HG03280 (cell line): ENCODE results near the gene ANO7.

ENCODE experiments used
- ATAC-seq: cut with Tn5 transposase; IDR thresholded peaks from one replicate; pipeline ENCODE4 v1.9.1; 2021; ENCODE audit warnings: mild to moderate bottlenecking, moderate library complexity; ENCODE audit not compliant: unreplicated experiment

Gene ANO7, protein sequence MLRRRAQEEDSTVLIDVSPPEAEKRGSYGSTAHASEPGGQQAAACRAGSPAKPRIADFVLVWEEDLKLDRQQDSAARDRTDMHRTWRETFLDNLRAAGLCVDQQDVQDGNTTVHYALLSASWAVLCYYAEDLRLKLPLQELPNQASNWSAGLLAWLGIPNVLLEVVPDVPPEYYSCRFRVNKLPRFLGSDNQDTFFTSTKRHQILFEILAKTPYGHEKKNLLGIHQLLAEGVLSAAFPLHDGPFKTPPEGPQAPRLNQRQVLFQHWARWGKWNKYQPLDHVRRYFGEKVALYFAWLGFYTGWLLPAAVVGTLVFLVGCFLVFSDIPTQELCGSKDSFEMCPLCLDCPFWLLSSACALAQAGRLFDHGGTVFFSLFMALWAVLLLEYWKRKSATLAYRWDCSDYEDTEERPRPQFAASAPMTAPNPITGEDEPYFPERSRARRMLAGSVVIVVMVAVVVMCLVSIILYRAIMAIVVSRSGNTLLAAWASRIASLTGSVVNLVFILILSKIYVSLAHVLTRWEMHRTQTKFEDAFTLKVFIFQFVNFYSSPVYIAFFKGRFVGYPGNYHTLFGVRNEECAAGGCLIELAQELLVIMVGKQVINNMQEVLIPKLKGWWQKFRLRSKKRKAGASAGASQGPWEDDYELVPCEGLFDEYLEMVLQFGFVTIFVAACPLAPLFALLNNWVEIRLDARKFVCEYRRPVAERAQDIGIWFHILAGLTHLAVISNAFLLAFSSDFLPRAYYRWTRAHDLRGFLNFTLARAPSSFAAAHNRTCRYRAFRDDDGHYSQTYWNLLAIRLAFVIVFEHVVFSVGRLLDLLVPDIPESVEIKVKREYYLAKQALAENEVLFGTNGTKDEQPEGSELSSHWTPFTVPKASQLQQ

DNA sequence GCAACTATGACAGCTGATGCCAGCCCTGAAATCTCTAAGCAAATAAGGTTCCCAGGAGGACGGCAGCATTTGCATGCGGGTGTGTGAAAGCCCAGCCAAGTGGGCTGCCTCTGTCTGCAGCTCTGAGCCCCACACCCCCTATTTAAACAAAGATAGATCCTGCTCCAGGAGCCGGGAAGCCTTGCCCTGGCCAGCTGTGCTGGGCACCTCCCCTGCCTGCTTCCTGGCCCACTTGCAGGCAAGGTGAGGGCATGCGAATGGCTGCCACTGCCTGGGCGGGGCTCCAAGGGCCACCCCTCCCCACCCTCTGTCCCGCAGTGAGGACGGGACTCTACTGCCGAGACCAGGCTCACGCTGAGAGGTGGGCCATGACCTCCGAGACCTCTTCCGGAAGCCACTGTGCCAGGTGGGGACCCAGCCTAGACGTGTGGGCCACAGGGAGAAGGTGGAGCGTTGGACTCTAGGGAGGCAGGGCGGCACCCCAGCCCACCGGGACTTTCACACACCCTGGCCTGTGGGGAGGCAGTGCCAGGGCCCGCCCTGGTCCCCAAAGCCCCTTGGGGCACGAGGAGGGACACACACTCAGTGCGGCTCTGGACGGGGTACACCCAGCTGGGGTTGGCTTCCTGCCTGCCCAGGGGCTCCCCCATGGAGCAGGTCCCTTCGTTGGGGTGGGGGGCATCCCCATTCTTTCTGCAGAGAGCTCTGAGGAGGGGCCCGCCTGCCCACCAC, at the start of gene ANO7:
Gene ANO7 (plus strand): TSS at position 317 of the 732 bp plus-strand sequence. CDS start 1,387 bp downstream, outside the sequence.
- ATAC-seq, result no peak

DNA sequence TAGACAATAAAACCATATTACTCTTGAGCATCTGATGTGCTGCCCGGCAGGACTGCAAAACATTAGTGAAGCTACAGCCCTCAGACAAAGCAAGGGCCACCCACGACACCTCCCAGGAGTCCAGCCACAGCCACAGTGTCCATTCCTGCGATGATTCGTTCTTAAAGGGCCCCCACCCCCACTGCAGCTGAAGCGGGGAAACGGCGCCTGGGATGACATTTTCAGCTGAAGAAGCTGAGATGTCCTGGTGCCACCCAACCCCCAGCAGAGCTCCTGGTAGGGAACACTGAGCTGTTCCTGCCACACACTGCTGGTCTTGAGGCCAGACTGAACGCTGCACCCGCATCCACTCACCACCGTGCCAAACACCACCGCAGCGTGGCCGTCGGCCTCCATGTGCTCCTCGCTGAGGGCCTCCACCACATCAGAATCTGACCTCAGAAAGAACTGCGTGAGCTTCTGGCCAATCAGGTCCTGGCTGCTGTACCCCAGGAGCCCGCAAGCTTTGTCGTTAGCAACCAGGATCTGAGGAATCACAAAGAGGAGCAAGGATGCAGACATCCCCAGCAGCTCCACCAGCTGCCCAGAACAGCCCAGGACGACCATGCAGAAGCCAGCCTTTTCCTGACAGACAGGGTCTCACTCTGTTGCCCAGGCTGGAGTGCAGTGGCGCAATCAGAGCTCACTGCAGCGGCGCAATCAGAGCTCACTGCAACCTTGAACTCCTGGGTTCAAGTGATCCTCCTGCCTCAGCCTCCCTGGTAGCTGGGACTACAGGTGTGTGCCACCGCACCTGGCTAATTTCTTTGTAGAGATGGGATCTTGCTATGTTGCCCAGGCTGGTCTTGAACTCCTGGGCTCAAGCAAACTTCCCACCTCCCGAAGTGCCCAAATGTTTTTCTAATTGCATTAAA, 48.7 kb upstream of the ANO7 start:
- ATAC-seq, result no peak

DNA sequence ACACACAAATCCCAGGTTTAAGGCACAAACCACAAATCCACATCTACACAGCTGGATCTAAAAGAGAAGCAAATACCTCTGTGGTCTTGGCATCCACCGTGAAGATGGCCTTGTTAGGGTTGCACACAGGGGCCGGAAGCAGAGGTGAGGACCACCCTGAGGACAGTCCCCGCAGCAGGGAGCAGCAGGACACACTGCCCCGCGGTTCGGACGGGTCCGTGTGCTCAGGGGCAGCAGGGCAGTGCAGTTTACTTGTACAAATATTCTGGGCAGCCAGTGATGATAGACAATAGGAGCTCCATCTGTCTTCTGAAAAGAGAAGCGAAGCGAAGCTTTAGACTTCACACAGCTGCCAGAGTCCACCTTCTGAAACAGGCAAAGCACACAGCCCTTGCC, 48.0 kb upstream of the ANO7 start:
- no peak for ATAC-seq

DNA sequence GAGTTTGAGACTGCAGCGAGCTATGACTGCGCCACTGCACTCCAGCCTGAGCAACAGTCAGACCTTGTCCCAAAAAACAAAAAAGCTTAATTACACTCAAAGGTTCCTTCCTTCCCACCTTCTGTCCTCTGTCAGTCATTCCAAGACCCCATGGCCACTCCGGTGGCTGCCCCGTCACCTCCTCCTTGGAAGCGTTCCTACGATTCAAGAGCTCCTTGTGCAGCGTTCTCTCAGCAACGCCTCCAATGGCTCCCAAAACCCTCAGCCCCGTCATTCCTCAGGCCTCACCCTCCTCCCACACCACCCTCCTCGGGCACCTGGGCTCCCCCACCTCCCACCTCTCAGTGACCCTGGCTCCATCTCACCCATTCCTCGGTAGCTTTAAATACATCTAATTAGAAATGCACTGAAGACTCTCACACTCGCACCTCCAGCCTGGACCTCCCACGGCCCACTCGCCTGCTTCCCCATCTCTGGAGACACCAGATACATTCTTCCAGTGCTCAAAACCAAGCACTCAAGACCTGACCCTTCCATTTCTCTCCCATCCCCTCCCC, 47.2 kb upstream of the ANO7 start:
- ATAC-seq, result no peak

DNA sequence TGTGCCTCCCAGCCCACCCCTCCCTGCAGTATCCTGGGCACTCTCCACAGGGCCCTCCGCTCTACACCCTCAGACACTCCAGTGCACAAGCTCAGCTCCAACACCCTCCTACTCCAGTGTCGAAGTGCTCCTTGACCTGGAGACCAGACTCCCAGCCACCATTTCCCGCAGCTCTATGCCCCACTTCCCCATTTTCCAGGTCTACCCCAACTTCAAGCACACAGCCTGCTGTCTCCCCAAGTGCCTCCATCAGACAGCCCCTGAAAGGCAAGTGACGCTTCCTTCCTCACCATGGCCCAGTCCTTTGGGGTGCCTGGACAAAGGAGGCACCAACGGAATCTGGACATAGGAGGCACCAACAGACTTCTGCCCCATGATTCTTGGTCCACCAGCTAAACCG, 46.4 kb upstream of the ANO7 start:
- no peak for ATAC-seq

DNA sequence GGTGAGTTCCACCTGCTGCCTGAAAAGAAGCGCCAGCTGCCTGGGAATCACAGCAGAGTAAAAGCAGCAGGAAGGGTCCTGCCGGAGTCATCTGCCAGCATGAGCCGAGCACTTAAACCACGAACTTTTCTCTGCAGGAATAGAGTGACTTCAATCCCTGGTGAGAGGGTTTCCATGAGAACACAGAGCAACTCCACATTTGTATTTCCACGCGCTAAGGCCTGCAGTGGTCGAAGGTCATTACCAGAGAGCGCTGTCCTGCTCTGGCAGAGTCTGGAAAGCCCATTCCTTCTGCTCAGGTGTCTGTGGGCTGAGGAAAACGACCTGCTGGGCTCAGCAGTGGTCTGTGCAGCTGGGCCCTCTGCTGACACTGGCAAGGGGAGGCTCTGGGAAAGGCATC, 45.9 kb upstream of the ANO7 start:
- no peak for ATAC-seq

DNA sequence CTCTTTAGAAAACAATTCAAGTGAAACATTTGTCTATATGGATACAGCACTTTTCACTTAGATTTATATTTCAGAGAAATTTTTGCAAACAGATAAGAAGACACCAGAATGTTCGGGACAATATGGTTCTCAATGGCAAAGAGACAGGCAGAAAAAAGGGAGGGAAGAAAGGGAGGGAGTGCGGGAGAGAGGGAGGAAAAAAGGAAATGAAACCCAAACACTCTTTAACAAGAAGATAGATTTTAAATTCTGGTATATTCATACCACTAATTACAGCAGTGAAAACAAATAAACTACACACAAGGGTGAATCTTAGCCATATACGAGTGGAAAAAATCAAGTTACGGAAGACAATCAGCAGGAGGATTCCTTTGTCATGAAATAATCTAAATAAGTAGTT, 42.2 kb upstream of the ANO7 start:
- ATAC-seq, result no peak

DNA sequence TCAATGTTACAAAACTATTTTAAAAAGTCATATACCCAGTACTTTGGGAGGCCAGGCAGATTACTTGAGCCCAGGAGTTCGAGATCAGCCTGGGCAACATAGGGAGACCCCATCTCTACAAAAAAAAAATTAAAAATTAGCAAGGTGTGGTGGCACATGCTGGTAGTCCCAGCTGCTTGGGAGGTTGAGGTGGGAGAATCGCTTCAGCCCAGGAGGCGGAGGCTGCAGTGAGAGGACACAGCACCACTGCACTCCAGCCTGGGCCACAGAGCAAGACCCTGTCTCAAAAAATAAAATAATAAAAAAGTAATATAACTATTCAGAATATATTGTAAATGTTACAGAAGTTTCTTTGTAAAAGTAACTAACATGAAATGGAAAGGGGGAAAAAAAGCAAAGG, 41.1 kb upstream of the ANO7 start:
- no peak for ATAC-seq

DNA sequence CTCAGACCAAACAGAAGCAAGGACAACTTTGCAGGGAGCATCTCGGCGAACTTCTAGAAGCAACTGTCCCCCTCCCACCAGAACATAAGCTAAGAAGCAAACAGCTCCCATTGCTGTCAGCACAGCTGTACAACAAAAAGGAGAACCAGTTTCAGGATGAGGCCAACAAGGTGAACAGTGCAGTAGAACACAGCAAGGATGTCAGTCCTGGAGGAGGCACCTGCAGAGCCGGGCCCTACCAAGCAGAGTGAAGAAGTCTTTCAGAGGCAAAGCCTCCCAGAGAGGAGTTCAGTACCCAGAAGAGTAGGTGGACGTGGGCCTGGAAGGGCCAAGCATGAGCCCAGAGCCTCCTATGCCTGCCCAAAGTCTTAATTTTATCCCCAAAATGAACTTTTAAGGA, 40.2 kb upstream of the ANO7 start:
- ATAC-seq, result no peak

DNA sequence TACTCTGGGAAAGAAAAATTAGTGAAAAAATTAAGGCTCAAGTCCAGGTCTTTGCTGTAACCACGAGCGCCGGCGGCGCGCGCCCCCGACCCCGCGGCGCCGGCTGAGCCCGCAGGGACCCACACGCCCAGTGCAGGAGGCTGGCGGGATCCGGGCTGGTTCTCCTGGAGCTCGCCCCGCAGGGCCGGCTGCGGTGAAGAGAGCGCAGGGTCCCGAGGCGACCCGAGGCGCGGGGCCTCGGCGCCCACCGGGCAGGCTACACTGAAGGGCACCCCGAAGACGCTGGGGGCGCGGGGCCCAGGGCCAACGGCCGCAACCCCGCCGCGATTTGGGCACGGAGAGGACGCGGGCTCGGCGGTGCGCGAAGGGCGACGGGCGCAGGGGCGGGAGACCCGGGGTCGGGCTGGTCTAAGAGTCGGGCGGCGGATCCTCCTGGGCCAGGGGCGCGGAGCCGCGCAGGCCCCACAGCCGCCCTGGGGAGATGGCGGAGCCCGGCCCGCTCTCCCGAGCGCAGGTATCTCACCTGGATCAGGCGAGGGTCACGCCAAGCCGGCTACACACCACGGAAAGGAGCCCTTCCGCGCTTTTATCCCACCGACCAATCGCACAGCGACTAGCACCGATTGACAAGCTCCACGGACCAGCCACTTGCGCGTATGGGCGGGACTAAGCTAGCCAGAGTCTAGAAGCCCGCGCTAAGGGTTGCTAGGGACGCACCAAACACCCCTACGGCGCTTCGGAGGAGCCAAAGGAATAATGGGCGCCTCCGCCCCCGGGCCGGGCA, 39.4 kb upstream of the ANO7 start, which contains the start of gene PASK:
Gene PASK (minus strand): TSS at position 582 of the 784 bp plus-strand sequence. CDS start 6,440 bp downstream, outside the sequence.
- ATAC-seq, result peak; percentile 71

DNA sequence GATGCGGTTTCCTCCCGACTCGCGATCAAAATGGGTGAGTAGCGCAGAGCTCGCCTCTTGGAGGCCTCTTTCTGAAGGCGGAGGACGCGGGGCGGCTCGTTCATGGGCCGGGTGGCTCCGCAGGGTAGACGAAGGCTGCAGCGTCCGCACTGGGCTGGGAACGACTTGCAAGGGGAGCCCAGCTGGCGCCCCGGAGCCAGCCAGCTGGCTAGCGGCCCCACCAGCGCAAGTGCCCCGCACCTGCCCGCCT, 38.9 kb upstream of the ANO7 start:
- peak; percentile 12 for ATAC-seq

DNA sequence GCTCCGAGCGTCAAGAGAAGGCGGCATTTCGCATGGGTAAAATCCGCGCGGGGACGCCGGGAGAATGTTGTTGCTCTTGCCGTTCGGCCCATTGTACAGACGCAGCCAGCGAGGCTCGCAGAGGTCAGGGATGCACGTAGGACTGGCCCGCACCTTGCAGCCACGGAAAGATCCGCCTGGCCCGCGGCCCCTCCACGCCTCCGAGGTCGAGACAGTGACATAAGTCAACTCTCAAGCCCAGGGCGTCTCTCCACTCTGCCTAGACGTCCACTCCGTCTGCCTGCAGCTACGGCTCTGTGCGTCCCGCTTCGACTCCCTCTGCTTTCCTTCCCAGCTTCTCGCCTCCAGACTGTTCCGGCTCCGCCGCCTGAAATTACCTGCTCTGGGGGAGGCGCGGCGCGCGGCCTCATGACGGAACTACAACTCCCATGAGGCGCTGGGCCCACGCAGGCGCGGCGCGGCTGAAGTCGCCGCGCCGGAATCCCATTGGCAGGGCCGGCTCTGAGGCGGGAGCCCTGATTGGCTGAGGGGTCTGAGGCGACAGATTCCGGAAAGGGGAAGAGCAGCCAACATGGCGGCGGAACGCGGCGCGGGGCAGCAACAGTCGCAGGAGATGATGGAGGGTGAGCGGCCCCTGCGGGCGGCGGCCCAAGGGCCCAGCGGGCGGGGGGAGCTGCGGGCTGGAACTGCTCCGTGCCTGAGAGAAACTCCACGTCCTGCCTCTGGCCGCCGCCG, 38.4 kb upstream of the ANO7 start, which contains the start of gene PPP1R7:
Gene PPP1R7 (plus strand): TSS at position 543 of the 735 bp plus-strand sequence. CDS start 29 bp downstream, at position 572.
- ATAC-seq, result peak; percentile 76

DNA sequence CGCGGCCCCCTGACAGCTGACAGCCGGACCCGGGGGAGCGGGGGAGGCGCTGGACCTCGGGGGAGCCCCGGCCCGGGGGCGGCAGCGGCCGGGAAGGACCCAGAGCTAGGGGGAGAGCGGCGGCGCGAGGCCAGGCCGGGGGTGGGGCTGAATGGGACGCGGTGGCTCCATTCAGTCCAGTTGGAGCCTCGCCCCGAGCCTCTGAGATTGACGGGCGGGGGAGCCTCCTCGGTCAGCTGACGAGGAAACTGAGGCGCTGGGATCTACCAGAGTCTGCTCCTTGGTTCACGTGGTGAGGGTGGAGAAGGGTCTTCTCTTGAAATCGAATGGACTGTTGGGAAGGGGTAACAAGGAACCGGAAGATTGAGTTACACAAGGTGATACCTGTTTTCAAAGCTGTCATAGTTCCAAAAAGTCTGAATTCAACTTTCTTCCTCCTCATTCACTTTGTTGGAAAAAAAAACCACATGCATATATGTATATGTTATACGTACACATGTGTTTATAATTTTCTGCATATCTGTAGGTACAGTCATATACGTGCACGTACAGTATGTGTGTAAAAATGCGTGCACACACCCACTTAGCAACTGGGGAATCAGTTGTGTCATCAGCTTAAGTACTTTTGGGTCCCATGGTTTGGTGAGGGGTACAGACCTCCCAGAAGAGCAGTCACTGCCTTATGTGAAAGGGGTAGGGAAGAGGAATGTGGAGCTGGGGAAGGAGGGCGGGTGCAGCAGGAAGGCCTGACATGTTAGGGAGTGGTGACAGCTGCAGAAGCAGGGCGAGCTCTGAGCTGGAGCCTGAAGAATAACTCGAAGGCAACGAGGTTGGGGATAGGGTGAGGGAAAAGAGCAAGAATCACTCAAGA, 37.6 kb upstream of the ANO7 start:
- peak; percentile 26 for ATAC-seq

DNA sequence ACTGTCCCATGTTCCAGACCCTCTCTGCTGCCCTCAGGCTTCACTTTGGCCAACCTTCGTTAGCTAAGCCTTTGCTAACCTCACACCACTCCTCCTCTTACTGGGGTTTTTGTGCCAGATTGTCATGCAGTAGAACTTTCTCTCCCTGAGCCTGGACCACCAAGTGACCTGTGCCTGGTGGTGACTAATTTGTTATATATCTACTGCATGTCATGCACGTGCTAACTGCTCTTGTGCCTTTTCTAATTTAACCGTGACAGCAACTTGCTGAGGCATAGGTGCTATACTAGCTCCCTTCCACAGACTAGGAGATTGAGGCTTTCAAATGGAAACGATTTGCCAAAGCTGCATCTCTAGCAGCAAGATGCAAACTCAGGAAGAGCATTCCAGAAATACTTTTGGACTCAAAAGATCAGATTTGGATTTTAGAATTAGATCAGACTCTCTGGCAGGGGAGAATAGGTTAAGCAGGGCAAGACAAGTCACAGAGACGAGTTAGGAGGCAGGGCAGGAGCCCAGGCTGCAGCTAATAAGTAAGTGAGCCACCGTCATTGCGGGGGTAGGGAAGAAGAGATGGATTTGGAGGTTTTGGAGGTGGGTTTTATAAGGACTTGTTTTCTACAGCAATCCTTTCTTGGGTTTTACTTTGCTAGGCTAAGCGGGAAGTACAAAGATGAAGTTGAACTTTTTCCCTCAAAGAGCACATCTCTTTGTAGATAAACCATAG, 36.4 kb upstream of the ANO7 start:
- no peak for ATAC-seq

DNA sequence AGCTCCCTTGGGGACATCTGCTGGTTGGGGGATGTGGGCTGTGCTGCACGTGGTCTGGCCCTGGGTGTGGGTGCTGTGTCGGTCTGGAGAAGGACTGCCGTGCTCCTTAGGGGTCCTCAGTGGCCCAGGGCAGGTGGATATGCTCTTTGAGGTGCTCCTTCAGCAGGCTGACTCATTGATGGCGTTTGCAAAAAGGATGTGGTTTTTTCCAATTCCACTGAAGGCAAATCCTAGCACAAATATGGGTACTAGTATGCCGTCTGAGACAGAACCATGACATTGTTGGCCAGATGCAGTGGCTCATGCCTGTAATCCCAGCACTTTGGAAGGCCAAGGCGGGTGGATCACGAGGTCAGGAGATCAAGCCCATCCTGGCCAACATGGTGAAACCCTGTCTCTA, 34.9 kb upstream of the ANO7 start:
- ATAC-seq, result no peak

DNA sequence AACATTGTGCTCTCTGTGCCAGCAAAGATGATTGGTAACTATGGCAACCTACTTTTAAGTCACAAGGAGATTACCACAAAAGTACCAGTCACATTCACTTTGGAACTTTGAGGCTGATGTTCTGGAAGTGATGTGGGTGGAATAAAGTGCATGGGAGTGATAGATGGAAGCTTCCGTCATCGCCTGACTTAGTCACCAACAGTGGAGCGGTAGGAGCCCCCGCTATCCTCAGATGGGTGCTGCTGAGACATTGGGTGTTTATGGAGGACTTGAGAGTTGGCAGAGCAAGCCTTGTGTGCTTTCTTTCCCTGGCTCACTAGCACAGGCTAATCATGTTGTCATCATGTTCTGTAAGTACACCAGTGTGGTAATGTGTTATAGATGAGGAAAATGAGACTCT, 33.6 kb upstream of the ANO7 start:
- ATAC-seq, result no peak

DNA sequence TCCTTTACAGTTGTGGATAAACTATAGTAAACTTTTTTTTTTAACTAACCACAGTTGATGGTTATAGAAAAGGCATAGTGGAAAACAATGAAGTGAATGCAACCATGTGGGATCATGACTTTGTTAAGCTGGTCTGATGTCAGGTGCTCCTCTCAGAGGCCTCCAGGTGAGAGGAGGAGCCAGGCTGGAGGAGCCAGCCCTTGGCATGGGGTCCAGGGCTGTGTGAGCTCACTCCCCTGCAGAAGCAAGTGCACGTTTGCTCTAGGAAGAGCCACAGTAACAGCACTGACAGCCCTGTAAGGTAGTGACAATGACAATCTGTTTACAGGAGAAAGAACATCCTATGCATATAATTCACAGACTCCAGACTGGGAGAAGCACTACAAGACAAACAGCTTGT, 32.5 kb upstream of the ANO7 start:
- no peak for ATAC-seq
